ENCODE results near the gene ITGB8.

The ITGB8 gene

GRCh38 chr7:20440472-20441105 is 109.9 kb downstream of the ITGB8 start:
- Histone ChIP-seq H3K4me3 (replicated peaks; ENCODE audit: insufficient read depth, low read length) (no peak overlapping the region), H3K27me3 (ENCODE audit: insufficient read depth, poor library complexity, severe bottlenecking) (no peaks in the 10 kb centered on the region), H3K27ac (replicated peaks) (no peak overlapping the region)
- TF ChIP-seq REST (IDR thresholded peaks at IDR 0.05; ENCODE audit: insufficient replicate concordance, low read depth) (no peak), CTCF (IDR thresholded peaks at IDR 0.05; ENCODE audit: insufficient read depth, low read length) (no peak), GABPA (IDR thresholded peaks at IDR 0.05; ENCODE audit: low read depth) (no peak)
- peak in 1 of 2 experiments; percentile 17 for DNase-seq (ENCODE audit: low read depth in 1 of 2, low spot score in 1 of 2)

- DNase-seq (ENCODE audit: low read depth in 1 of 2, low spot score in 1 of 2): no peak
Measured at GRCh38 chr7:20441346-20441745, 110.6 kb downstream of the ITGB8 start.

DNA sequence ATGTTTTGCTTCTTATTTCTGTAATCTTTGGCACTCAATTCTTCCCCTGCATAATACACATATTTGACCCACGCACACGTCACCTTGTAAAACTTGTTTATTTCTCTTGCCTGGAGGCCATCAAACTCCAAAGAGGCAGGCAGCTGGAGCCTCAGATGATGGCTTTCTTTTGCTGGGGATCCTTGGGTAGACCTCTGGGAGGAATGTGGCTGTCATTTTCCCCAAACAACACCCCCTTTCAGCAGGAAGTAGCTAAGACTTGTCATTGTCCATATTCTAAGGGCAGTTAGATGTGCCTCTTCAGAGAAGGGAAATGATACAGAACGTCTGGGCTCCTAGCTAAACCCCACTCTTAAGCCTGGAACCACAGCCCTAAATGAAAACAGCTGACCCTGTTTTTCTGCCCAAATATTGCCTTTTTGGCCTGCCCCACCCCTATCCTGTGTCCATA is 111.3 kb downstream of the ITGB8 start:
- Histone ChIP-seq H3K27ac (replicated peaks) (no peak overlapping the region), H3K27me3 (ENCODE audit: insufficient read depth, poor library complexity, severe bottlenecking) (no peaks in the 10 kb centered on the region), H3K4me3 (replicated peaks; ENCODE audit: insufficient read depth, low read length) (no peak overlapping the region)
- DNase-seq (ENCODE audit: low read depth in 1 of 2, low spot score in 1 of 2): no peak
- TF ChIP-seq REST (IDR thresholded peaks at IDR 0.05; ENCODE audit: insufficient replicate concordance, low read depth): no peak
- TF ChIP-seq POLR2AphosphoS5 (IDR thresholded peaks at IDR 0.05; ENCODE audit: low read depth): no peak
- TF ChIP-seq GABPA (IDR thresholded peaks at IDR 0.05; ENCODE audit: low read depth): no peak
- no peak for TF ChIP-seq SPI1 (IDR thresholded peaks at IDR 0.05; ENCODE audit: borderline replicate concordance, low read depth)
- no peak for TF ChIP-seq CTCF (IDR thresholded peaks at IDR 0.05; ENCODE audit: insufficient read depth, low read length)

More at GRCh38 chr7:20441346-20441745, 110.6 kb downstream of the ITGB8 start:
- no peak overlapping the region for H3K27ac ChIP-seq (replicated peaks)
- no peaks in the 10 kb centered on the region for H3K27me3 ChIP-seq (ENCODE audit: insufficient read depth, poor library complexity, severe bottlenecking)
- no peak overlapping the region for H3K4me3 ChIP-seq (replicated peaks; ENCODE audit: insufficient read depth, low read length)
- TF ChIP-seq GABPA (IDR thresholded peaks at IDR 0.05; ENCODE audit: low read depth) (no peak), SPI1 (IDR thresholded peaks at IDR 0.05; ENCODE audit: borderline replicate concordance, low read depth) (no peak), POLR2AphosphoS5 (IDR thresholded peaks at IDR 0.05; ENCODE audit: low read depth) (no peak), REST (IDR thresholded peaks at IDR 0.05; ENCODE audit: insufficient replicate concordance, low read depth) (no peak), CTCF (IDR thresholded peaks at IDR 0.05; ENCODE audit: insufficient read depth, low read length) (no peak)
